GM21381 (cell line): Measurements from ENCODE around the gene CRYBG1.
"Not testable (repeated sequence)": the region's sequence is repeated elsewhere in the genome, so short reads cannot be mapped to it uniquely, and the experiment has no call there.

Experiments
- ATAC-seq: cut with Tn5 transposase; IDR thresholded peaks from one replicate; pipeline ENCODE4 v1.9.1; 2021; ENCODE audit warnings: mild to moderate bottlenecking, moderate library complexity; ENCODE audit not compliant: unreplicated experiment

Gene CRYBG1

GRCh38 chr6:106581468-106581867 is 221.0 kb downstream of the CRYBG1 start:
- ATAC-seq: no peak

DNA sequence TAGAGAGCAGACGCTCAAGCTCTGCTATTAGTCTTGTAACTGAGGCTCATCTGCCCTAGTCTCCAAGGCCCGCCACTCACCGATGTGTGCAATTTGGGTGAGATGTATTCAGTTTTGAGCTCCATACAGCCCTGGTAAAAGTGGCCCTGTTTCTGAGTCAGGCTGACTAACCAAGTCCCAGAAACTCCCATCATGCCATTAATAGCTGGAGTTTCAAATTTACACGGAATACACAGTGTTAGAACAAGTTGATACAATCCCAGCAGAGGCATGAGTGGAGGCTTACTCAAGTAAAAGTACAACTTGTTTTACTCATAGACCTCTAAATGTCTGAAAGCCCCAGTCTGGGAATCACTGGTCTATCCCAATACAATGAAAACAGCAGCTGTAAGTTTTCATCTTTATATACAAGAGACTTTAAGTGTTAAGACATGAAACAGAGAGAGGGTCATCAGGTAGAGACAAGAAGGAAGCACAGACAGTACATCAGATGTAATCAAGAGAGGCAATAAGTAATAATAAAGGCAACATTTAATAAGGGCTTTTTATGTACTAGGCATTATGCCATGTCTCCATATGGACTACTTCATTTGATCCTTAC is 226.4 kb downstream of the CRYBG1 start:
- no peak for ATAC-seq

- ATAC-seq: not testable (repeated sequence)
Measured at GRCh38 chr6:106588937-106589336, 228.4 kb downstream of the CRYBG1 start.

GRCh38 chr6:106591111-106591825 is 230.8 kb downstream of the CRYBG1 start:
- no peak for ATAC-seq

DNA sequence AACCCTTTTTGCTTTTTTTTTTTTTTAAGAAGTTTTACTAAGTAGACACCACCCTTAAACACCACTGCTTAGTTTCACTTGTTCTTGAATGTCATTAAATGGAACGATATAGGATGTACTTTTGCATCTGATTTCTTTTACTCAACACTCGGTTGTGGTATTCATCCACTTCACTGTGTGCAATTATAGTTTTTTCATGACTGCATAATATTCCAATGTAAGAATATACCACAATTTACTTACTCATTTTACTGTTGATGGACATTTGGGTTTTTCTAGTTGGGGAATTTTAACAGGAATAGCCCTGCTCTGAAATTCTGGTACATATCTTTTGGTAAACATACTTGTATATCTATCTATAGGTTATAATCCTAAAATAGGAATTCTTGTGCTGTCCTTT is 238.9 kb downstream of the CRYBG1 start:
- ATAC-seq: no peak

- no peak for ATAC-seq
Measured at GRCh38 chr6:106600329-106600728, 239.8 kb downstream of the CRYBG1 start.

GRCh38 chr6:106608080-106608668 is 247.7 kb downstream of the CRYBG1 start:
- peak; percentile 69 for ATAC-seq

GRCh38 chr6:106609699-106610098 is 249.2 kb downstream of the CRYBG1 start:
- no peak for ATAC-seq

DNA sequence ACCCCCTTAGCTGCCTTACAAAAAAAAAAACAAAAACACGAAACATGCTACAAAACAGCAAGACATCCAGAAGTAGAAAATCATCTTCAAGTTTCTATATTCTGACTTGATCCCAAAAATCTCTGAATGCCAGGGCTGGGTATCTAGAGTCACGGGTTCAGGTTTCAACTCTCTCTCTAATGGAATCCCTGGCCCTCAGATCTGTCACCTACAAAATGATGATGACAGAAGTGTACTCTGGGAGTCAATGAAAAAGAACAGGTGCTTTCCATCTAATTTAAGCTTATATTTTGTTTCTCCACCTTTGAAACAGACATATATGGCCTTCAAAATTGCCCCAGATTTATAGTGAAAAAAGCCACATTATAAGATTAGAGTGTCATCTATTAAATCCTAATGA is 250.5 kb downstream of the CRYBG1 start:
- ATAC-seq: no peak

DNA sequence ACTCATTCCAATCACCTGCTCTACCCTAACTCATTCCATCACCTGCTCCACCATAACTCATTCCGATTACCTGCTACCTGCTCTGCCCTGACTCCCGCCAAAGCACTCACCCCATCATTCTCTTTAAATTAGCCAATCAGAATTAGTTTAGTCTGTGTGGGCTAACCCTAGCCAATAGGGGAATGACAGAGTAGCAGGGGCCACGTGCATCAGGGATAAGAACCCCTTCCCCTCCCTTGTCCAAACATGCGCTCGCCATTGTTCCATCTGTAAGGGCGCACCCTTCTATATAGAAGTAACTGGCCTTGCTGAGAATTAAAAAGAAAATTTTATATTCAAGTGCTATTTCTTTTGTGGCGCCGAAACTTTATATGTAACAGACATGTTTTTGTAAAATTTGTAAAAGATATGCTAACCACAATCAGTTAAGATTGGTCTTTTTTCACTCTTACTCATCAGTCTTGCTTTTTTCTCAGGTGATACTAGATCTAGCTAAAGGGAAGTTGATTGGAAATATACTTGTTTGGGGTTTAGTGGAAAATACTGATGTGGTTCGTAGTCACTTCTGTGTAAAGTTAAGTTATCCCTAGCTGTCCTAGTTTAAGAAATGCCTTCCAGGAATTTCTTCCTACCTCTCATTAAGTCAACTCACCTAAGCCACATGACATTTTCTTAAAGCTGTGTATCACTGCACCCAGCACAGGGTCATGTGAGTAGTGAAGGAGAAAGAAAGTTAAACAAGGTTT is 252.3 kb downstream of the CRYBG1 start:
- no peak for ATAC-seq

DNA sequence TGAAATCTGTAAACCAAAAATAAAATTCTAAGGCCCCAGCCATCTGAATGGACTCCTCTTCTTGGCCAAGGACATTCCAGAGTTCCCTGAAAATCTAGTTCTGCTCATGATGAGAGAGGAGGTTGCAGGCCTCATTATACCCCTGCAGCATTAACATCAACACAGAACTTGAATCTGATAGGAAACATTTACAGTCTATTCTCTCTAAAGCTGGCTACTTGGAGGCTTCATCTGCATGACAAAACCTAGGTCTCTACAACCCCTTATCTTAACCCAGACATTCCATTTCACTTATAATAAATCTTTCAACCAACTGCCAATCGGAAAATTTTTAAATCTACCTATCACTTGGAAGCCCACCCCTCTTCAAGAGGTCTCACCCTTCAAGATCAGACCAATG is 253.1 kb downstream of the CRYBG1 start:
- no peak for ATAC-seq

- ATAC-seq: no peak
Measured at GRCh38 chr6:106614166-106614565, 253.6 kb downstream of the CRYBG1 start.

DNA sequence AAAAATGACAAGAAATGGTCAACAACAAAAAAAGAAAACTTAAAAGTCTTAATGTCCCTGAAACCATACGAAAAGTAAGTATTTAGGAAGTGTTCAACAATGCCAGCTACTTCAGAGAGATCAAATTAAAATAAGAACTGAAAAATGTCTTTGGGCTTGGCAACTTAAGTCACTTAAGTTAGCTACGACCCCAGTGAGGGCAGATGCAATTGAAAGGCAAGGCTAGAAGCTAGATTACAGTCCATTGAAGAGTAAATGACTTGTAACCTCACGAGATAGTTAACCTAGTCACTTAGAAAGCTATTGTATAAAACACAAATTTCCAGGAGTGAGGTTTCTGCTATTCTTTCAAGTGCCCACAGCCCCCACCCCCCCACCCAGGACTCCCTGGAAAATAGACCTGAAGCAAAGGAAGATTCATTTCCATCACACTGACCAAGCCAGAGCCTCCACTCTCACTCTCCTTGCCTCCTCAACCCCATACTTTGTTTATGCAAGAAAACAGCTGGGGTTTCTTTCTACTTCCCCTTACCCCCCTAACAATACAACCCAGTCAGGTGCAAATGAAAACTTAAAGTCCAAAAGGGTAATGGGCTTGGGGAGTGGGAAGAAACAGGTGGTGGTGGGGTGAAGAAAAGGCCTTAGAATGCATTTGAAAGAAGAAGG is 254.2 kb downstream of the CRYBG1 start:
- no peak for ATAC-seq

DNA sequence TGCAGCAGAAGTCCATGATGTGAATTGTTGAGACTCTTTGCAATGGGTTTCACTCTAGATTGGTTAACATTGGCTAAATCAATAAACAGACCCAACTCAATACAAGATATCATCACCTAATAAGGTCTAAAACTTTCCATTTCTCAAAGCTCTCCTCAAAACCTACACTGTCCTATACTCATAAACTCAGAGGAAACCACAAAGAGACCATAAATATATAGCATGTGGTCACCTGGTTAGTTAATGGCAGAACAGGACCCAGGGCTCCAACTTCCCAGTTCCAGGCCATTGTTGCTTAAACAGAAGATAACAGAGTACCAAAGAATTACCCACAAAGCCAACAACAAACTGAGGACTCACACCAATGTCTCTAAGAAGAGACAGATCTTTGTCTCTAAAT is 256.8 kb downstream of the CRYBG1 start:
- ATAC-seq: peak; percentile 75

GRCh38 chr6:106617857-106618256 is 257.3 kb downstream of the CRYBG1 start:
- no peak for ATAC-seq

GRCh38 chr6:106618324-106618723 is 257.8 kb downstream of the CRYBG1 start:
- no peak for ATAC-seq

DNA sequence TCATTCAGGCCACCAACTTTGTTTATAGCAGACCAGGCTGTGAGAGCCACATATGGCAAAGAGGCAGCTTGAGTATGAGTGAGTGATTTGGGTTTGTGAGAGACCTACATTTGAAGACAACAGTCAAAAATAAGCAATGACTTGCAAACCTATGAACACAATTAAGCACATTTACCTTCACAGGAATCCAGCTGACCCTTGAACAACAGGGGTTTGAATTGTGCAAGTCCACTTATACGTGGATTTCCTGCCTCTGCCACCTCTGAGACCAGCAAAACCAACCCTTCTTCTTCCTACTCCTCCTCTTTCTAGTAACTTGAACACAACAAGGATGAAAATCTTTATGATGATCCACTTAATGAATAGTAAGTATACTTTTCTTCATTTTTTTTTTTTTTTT is 258.7 kb downstream of the CRYBG1 start:
- no peak for ATAC-seq

GRCh38 chr6:106620931-106621672 is 260.6 kb downstream of the CRYBG1 start:
- no peak for ATAC-seq
